Type B pancreatic cell (in vitro differentiated cells): ENCODE measurements around the gene POLD4. TPM values are rescaled to one million over a fixed set of nuclear protein-coding genes. Genes with fewer than 3 reads are reported as not detected.

Experiments
- DNase-seq: peaks from one replicate; pipeline ENCODE4 v3.0.0; 2021; ENCODE audit warnings: mixed read lengths; ENCODE audit not compliant: unreplicated experiment; ENCODE audit errors: extremely low spot score
- H3K27ac Mint-ChIP-seq: 2 replicates; pipeline ENCODE4 v1.8.0; 2021; ENCODE audit warnings: mild to moderate bottlenecking, mixed read lengths
- H3K27me3 Mint-ChIP-seq: 2 replicates; pipeline ENCODE4 v1.8.0; 2021; ENCODE audit warnings: mixed read lengths
- H3K36me3 Mint-ChIP-seq: 2 replicates; pipeline ENCODE4 v1.8.0; 2021; ENCODE audit warnings: mixed read lengths
- H3K4me1 Mint-ChIP-seq: one replicate; pipeline ENCODE4 v1.8.0; 2021; ENCODE audit warnings: mixed read lengths; ENCODE audit not compliant: unreplicated experiment
- H3K4me3 Mint-ChIP-seq: 2 replicates; pipeline ENCODE4 v1.8.0; 2021; ENCODE audit warnings: mild to moderate bottlenecking, mixed read lengths
- H3K9me3 Mint-ChIP-seq: 2 replicates; pipeline ENCODE4 v1.8.0; 2021; ENCODE audit warnings: mixed read lengths
- CTCF ChIP-seq: fragments of 200-600 bp; sonication (generic); conservative IDR thresholded peaks from 2 replicates; pipeline ENCODE4 v1.5.0; 2021; ENCODE audit warnings: antibody characterized with exemption, mild to moderate bottlenecking
- total RNA-seq: library from RNA; stranded (reverse); gene quantifications from 2 replicates; pipeline ENCODE4 v1.2.1, GENCODE V29; 2021; ENCODE audit warnings: low replicate concordance

Gene POLD4
- total RNA-seq, 1 donor from 2014 or later = 15.0 TPM

GRCh38 chr11:67390947-67391303, 37.6 kb upstream of the POLD4 start:
- Mint-ChIP-seq H3K27ac (peak overlapping the region; percentile 85), H3K9me3 (no peaks in the 10 kb centered on the region), H3K27me3 (peaks cover 11% of the 10 kb centered on the region)

GRCh38 chr11:67389477-67389876, 36.1 kb upstream of the POLD4 start:
- Mint-ChIP-seq H3K4me1 (peaks cover 18% of the 10 kb centered on the region), H3K27me3 (peaks cover 24% of the 10 kb centered on the region), H3K4me3 (peak overlapping the region; percentile 87), H3K27ac (peak overlapping the region; percentile 79), H3K9me3 (no peaks in the 10 kb centered on the region), H3K36me3 (no peaks in the 10 kb centered on the region)
- DNase-seq = no peak
- peak; percentile 76 for TF ChIP-seq CTCF

More at GRCh38 chr11:67390947-67391303, 37.6 kb upstream of the POLD4 start:
- peaks cover 18% of the 10 kb centered on the region for H3K4me1 Mint-ChIP-seq
- H3K4me3 Mint-ChIP-seq = peak overlapping the region; percentile 92
- DNase-seq = no peak
- no peaks in the 10 kb centered on the region for H3K36me3 Mint-ChIP-seq
- TF ChIP-seq CTCF = no peak

- no peaks in the 10 kb centered on the region for H3K9me3 Mint-ChIP-seq
- TF ChIP-seq CTCF = no peak
- H3K27me3 Mint-ChIP-seq = peaks cover 28% of the 10 kb centered on the region
- no peak for DNase-seq
- no peak overlapping the region for H3K27ac Mint-ChIP-seq
- no peaks in the 10 kb centered on the region for H3K36me3 Mint-ChIP-seq
- H3K4me3 Mint-ChIP-seq = no peak overlapping the region
- H3K4me1 Mint-ChIP-seq = peaks cover 12% of the 10 kb centered on the region
Observed at GRCh38 chr11:67387518-67387917, 34.2 kb upstream of the POLD4 start.

GRCh38 chr11:67387069-67387468, 33.7 kb upstream of the POLD4 start:
- TF ChIP-seq CTCF = no peak
- Mint-ChIP-seq H3K27ac (no peak overlapping the region), H3K4me3 (no peak overlapping the region), H3K27me3 (peaks cover 30% of the 10 kb centered on the region), H3K4me1 (peaks cover 14% of the 10 kb centered on the region), H3K36me3 (no peaks in the 10 kb centered on the region), H3K9me3 (no peaks in the 10 kb centered on the region)
- DNase-seq = no peak

- no peak overlapping the region for H3K27ac Mint-ChIP-seq
- no peak for TF ChIP-seq CTCF
- no peak for DNase-seq
- H3K9me3 Mint-ChIP-seq = no peaks in the 10 kb centered on the region
- no peaks in the 10 kb centered on the region for H3K36me3 Mint-ChIP-seq
- H3K27me3 Mint-ChIP-seq = peaks cover 36% of the 10 kb centered on the region
- no peak overlapping the region for H3K4me3 Mint-ChIP-seq
- H3K4me1 Mint-ChIP-seq = peaks cover 14% of the 10 kb centered on the region
Observed at GRCh38 chr11:67384851-67385366, 31.6 kb upstream of the POLD4 start.
